Measurements from ENCODE around the gene AATK.

- TF ChIP-seq CTCF (conservative IDR thresholded peaks at IDR 0.05) (no peak), EZH2 (IDR thresholded peaks at IDR 0.05; ENCODE audit: low read depth) (no peak)
Measured at GRCh38 chr17:81131486-81132196, 34.4 kb downstream of the AATK start.
